Transverse colon (tissue), 4 donors: ENCODE measurements around the gene DGKD. TPM values are rescaled to one million over a fixed set of nuclear protein-coding genes. Genes with fewer than 3 reads are reported as not detected.

Experiments used
- DNase-seq: peaks from one replicate; pipeline ENCODE4 v3.0.0-alpha.2; 2019
- H3K27ac ChIP-seq, 4 donors: fragments of 200-600 bp; sonication (generic); 2 replicates each; pipeline ENCODE4 v1.5.1; 2016 to 2018; ENCODE audit warnings: inconsistent platforms in 4 of 4
- H3K27me3 ChIP-seq: fragments of 200-600 bp; sonication (generic); 2 replicates; pipeline ENCODE4 v1.5.1; 2017; ENCODE audit warnings: inconsistent platforms
- H3K36me3 ChIP-seq, 4 donors: fragments of 200-600 bp; sonication (generic); 2 replicates each; pipeline ENCODE4 v1.5.1; 2017 to 2019; ENCODE audit warnings: inconsistent platforms in 4 of 4
- H3K4me1 ChIP-seq, 4 donors: fragments of 200-600 bp; sonication (generic); 2 replicates each; pipeline ENCODE4 v1.5.1; 2017 to 2020; ENCODE audit warnings: inconsistent platforms in 4 of 4
- H3K4me3 ChIP-seq, 4 donors: fragments of 200-600 bp; sonication (generic); 1 replicate in 1 of 4; 2 replicates in 3 of 4; pipeline versions ENCODE4 v1.5.1 to v1.6.1; 2017 to 2019; ENCODE audit warnings: inconsistent platforms in 4 of 4
- H3K9me3 ChIP-seq, 2 donors: fragments of 200-600 bp; sonication (generic); 2 replicates each; pipeline ENCODE4 v1.5.1; 2017 to 2019; ENCODE audit warnings: inconsistent platforms in 2 of 2
- EP300 ChIP-seq: sonication (generic); formaldehyde crosslinking; IDR thresholded peaks from one replicate; pipeline ENCODE4 v1.6.1; 2017; ENCODE audit warnings: antibody characterized with exemption, low read depth
- POLR2A ChIP-seq: fragments of 450-650 bp; IDR thresholded peaks from one replicate; pipeline ENCODE4 v1.6.1; 2016; ENCODE audit warnings: antibody characterized with exemption, mild to moderate bottlenecking, moderate library complexity
- POLR2AphosphoS5 ChIP-seq, 3 donors: sonication (generic); formaldehyde crosslinking; IDR thresholded peaks; one replicate each; pipeline ENCODE4 v1.6.1; 2016; ENCODE audit warnings: antibody characterized with exemption in 3 of 3
- WGBS, 2 donors: methylation state at CpG; one replicate each; pipeline ENCODE4 v1.1.5; 2018; ENCODE audit warnings: low coverage in 1 of 2; 5-methylcytosine and 5-hydroxymethylcytosine counted together
- in situ Hi-C, 4 donors: fragments of 200-750 bp; cut with MboI; loops; one replicate each; pipeline versions ENCODE4 v1.15.0 to v1.15.1; 2017; ENCODE audit warnings: low sequenced_read_pairs in 3 of 4, low pct_ligation_motif_present in 1 of 4, low pct_unique_long_range_greater_than_20kb in 1 of 4
- intact Hi-C: fragments of 100-400 bp; cut with DNase I; formaldehyde crosslinking; loops from one replicate; pipeline ENCODE4 v1.15.1; 2023; ENCODE audit warnings: low total_unique reads
- total RNA-seq, 4 donors: library from RNA; depleted of rRNA; stranded (reverse); fragments of >200 nt; gene quantifications; one replicate each; pipeline ENCODE4 v1.1.0, GENCODE V29; 2016
- TF ChIP-seq, protein P1 (sequence below), 5 experiments: fragments of 200-600 bp in 3 of 5; fragments of 450-650 bp in 2 of 5; sonication (generic) in 3 of 5; IDR thresholded peaks; 1 replicate in 2 of 5; 2 replicates in 3 of 5; pipeline ENCODE4 v1.5.1; 2016 to 2017; ENCODE audit warnings: antibody characterized with exemption in 5 of 5, inconsistent platforms in 3 of 5, mild to moderate bottlenecking in 2 of 5, moderate library complexity in 1 of 5

DGKD gene, protein sequence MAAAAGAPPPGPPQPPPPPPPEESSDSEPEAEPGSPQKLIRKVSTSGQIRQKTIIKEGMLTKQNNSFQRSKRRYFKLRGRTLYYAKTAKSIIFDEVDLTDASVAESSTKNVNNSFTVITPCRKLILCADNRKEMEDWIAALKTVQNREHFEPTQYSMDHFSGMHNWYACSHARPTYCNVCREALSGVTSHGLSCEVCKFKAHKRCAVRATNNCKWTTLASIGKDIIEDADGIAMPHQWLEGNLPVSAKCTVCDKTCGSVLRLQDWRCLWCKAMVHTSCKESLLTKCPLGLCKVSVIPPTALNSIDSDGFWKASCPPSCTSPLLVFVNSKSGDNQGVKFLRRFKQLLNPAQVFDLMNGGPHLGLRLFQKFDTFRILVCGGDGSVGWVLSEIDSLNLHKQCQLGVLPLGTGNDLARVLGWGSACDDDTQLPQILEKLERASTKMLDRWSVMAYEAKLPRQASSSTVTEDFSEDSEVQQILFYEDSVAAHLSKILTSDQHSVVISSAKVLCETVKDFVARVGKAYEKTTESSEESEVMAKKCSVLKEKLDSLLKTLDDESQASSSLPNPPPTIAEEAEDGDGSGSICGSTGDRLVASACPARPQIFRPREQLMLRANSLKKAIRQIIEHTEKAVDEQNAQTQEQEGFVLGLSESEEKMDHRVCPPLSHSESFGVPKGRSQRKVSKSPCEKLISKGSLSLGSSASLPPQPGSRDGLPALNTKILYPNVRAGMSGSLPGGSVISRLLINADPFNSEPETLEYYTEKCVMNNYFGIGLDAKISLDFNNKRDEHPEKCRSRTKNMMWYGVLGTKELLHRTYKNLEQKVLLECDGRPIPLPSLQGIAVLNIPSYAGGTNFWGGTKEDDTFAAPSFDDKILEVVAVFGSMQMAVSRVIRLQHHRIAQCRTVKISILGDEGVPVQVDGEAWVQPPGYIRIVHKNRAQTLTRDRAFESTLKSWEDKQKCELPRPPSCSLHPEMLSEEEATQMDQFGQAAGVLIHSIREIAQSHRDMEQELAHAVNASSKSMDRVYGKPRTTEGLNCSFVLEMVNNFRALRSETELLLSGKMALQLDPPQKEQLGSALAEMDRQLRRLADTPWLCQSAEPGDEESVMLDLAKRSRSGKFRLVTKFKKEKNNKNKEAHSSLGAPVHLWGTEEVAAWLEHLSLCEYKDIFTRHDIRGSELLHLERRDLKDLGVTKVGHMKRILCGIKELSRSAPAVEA
- 100 to 1,000 TPM in 1 of 4 donors, 10 to 100 TPM in 3; 55.7 to 166 (median 91.5) TPM for total RNA-seq

DNA sequence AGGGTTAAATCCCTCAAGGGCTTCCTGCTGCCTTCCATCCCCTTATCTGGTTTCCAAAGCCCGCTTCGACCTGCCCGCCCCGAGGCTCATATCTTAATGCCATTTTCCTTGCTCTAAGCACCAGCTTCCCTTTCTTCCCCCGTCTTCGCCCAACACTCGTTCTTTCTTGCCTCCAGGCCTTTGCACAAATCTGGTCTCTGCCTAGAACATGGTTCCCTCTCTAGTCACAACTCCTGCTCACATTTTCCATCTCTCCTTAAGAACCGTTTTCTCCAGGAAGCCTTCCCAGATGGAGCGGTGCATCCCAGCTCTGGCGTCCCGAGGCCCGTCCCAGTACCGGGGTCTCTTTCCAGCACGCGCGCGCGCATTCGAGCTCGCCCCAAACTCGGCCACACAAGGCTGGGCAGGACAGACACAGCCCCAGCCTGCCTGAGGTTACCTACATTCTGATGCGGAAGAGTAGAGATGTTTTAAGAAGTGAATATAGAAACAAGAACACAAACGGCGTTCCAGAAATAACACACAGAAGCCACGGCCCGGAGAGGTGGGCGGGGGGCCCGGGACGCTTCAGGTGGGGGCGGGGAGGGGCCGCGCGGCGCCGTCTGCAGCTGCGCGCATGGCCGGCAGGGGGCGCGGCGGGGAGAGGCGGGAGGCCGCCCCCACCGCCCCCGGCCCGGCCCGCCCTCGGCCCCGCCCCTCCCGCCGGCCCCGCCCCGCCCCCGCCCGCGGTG lies at the start of gene DGKD:
Gene DGKD, plus strand, starts transcription at position 726 of the 731 bp plus-strand sequence. CDS start 25 bp downstream, outside the sequence.
- peak within 1 kb of the TSS; percentile 80 to 84 (median 80) for H3K27ac ChIP-seq
- no peaks in the 10 kb centered on the region for H3K36me3 ChIP-seq
- H3K27me3 ChIP-seq = no peaks in the 10 kb centered on the region
- no peak for TF ChIP-seq POLR2AphosphoS5 (IDR thresholded peaks at IDR 0.05)
- TF ChIP-seq, protein P1, sequence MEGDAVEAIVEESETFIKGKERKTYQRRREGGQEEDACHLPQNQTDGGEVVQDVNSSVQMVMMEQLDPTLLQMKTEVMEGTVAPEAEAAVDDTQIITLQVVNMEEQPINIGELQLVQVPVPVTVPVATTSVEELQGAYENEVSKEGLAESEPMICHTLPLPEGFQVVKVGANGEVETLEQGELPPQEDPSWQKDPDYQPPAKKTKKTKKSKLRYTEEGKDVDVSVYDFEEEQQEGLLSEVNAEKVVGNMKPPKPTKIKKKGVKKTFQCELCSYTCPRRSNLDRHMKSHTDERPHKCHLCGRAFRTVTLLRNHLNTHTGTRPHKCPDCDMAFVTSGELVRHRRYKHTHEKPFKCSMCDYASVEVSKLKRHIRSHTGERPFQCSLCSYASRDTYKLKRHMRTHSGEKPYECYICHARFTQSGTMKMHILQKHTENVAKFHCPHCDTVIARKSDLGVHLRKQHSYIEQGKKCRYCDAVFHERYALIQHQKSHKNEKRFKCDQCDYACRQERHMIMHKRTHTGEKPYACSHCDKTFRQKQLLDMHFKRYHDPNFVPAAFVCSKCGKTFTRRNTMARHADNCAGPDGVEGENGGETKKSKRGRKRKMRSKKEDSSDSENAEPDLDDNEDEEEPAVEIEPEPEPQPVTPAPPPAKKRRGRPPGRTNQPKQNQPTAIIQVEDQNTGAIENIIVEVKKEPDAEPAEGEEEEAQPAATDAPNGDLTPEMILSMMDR (IDR thresholded peaks at IDR 0.05) = peak; percentile 29 to 60 (median 54)
- peak; percentile 22 for TF ChIP-seq POLR2A
- DNase-seq = peak; percentile 73
- intact Hi-C loops (loop anchor here (5.0 kb wide), 1 partner anchor 88 kb away; no protein-coding TSS in a partner anchor), in situ Hi-C loops (no loop called here)
- H3K4me3 ChIP-seq = peak within 1 kb of the TSS; percentile 72 to 84 (median 81)
- no peaks in the 10 kb centered on the region for H3K9me3 ChIP-seq
- whole genome bisulfite sequencing, 2 donors = 5 to 20% methylated on average over 7 to 34 of the region's 56 CpGs
- peaks cover 3 to 77% (median 57%) of the 10 kb centered on the region in 4 donors for H3K4me1 ChIP-seq

GRCh38 chr2:233307565-233307964 lies 46.7 kb upstream of the DGKD start, which contains the start of gene SAG:
Gene SAG, plus strand, starts transcription at chr2:233307816. Its CDS starts 1,374 bp downstream, at chr2:233309190.
- Histone ChIP-seq H3K27me3 (no peaks in the 10 kb centered on the region), H3K36me3 (no peaks in the 10 kb centered on the region), H3K4me3 (no peak within 1 kb of the TSS), H3K4me1 (no peaks in the 10 kb centered on the region), H3K27ac (no peak within 1 kb of the TSS), H3K9me3 (no peaks in the 10 kb centered on the region)
- in situ Hi-C loops = no loop called here
- intact Hi-C loops = no loop called here
- DNase-seq = no peak
- TF ChIP-seq EP300 (no peak), POLR2A (no peak), POLR2AphosphoS5 (IDR thresholded peaks at IDR 0.05) (no peak)
- TF ChIP-seq, protein P1 (IDR thresholded peaks at IDR 0.05) = no peak
- WGBS, 2 donors = 79% methylated on average over 5 of the region's 7 CpGs; no CpG with 5 or more reads in 1 of the 2 donors

DNA sequence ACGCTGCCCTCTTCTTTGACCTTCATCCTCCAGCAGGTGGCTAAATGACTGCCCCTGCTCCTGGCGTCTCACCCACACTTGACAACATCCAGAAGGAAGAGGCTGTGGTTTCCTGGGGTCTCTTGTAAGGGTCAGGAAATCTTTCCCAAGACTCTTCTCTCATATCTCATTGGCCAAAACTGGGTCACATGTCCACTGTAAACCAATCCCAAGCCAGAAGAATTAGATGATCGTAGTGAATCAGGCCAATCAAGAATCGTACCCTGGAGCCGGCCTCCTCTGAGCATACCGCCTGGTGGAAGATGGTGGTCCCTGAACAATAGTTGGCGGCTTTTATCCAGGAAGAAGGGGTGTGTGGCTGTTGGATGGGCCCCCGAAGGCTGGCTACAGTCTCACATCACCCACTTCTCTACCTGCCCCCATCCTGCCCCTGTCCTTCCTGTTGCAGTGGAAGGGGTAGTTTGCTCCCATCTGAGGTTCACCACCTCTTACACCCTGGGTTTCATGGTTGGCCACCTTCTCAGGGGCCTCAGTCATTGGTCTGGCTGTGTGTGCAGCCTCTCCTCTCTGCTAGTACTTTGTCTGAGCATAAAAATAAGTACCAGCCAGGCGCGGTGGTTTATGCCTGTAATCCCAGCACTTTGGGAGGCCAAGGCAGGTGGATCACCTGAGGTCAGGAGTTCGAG lies 42.9 kb upstream of the DGKD start:
- H3K4me1 ChIP-seq = no peaks in the 10 kb centered on the region
- no peak overlapping the region for H3K4me3 ChIP-seq
- intact Hi-C loops = no loop called here
- no peaks in the 10 kb centered on the region for H3K36me3 ChIP-seq
- H3K27me3 ChIP-seq = no peaks in the 10 kb centered on the region
- no peak for TF ChIP-seq EP300
- TF ChIP-seq POLR2A = no peak
- TF ChIP-seq, protein P1 (IDR thresholded peaks at IDR 0.05) = no peak
- no peak for TF ChIP-seq POLR2AphosphoS5 (IDR thresholded peaks at IDR 0.05)
- WGBS, 2 donors = 86% methylated on average over 11 of the region's 11 CpGs; no CpG with 5 or more reads in 1 of the 2 donors
- H3K27ac ChIP-seq = no peak overlapping the region
- in situ Hi-C loops = no loop called here
- DNase-seq = no peak
- no peaks in the 10 kb centered on the region for H3K9me3 ChIP-seq
